AG09309 (cell line): ENCODE data around the gene PNO1.
"Not testable (repeated sequence)": the region's sequence is repeated elsewhere in the genome, so short reads cannot be mapped to it uniquely, and the experiment has no call there.

Source experiments
- DNase-seq: peaks from one replicate; pipeline ENCODE4 v3.0.0-alpha.2; 2010; ENCODE audit warnings: low read depth
- H3K4me3 ChIP-seq: 2 replicates; pipeline ENCODE4 v1.5.1; 2011; ENCODE audit warnings: mild to moderate bottlenecking, low read depth, low read length, moderate library complexity; ENCODE audit not compliant: control insufficient read depth
- TF ChIP-seq, protein P1 (sequence below): IDR thresholded peaks from 2 replicates; pipeline ENCODE4 v1.5.1; 2011; ENCODE audit warnings: mild to moderate bottlenecking, low read depth, low read length, inconsistent platforms; ENCODE audit not compliant: insufficient read depth, control insufficient read depth; ENCODE audit errors: missing control alignments

The PNO1 gene

DNA sequence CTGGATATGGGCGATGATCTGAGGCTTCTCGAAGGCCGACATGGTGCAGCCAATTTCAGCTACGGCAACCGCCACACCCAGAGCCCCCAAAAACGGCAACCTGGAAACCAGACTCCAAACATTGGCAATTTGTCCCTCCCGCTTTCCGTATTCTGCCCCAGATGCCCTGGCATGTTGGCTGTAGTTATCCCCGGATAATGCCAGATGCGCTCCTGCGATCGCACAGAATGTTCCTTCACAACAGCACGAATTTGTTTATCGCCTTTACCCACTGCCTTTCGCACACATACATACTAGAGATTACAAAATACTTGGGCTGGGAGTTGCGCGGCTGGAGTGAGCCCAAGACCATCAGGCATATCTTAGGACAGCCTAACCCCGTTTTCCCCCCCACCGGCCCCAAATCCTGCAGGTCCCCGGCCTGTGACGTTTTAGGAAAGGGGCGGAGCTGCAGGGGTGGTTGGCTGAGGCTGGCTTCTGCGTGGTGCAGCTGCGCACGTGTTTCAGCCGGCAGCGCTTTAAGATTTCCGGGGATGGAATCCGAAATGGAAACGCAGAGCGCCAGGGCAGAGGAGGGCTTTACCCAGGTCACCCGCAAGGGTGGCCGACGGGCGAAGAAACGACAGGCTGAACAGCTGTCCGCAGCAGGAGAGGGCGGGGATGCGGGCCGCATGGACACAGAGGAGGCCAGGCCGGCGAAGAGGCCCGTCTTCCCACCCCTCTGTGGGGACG lies at the start of gene PNO1:
Gene PNO1 (plus strand): TSS at position 487 of the 732 bp plus-strand sequence. CDS start 47 bp downstream, at position 534.
- peak; percentile 81 for DNase-seq
- peak within 1 kb of the TSS; percentile 99 for H3K4me3 ChIP-seq
- TF ChIP-seq, protein P1, sequence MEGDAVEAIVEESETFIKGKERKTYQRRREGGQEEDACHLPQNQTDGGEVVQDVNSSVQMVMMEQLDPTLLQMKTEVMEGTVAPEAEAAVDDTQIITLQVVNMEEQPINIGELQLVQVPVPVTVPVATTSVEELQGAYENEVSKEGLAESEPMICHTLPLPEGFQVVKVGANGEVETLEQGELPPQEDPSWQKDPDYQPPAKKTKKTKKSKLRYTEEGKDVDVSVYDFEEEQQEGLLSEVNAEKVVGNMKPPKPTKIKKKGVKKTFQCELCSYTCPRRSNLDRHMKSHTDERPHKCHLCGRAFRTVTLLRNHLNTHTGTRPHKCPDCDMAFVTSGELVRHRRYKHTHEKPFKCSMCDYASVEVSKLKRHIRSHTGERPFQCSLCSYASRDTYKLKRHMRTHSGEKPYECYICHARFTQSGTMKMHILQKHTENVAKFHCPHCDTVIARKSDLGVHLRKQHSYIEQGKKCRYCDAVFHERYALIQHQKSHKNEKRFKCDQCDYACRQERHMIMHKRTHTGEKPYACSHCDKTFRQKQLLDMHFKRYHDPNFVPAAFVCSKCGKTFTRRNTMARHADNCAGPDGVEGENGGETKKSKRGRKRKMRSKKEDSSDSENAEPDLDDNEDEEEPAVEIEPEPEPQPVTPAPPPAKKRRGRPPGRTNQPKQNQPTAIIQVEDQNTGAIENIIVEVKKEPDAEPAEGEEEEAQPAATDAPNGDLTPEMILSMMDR, result no peak

DNA sequence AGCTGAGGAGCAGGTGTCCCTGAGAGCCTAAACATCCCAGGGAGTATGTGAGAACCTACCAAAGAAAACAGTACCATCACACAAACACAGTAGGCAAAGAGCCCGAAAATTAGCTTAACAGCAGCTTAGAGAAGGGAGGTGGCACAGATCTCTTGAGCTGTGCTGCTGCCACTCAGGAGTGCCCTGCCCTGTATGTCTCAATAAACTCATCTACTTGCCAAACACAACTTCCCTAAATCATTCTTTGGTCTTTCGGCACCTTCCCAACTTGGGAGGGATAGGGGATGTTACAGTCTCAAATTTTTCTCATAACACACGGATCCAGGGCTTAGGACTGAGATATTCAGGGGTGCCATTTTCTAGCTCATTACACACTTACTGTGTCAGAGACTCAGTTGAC lies 49.6 kb upstream of the PNO1 start:
- DNase-seq, result no peak
- H3K4me3 ChIP-seq, result no peak overlapping the region
- TF ChIP-seq, protein P1, result no peak

DNA sequence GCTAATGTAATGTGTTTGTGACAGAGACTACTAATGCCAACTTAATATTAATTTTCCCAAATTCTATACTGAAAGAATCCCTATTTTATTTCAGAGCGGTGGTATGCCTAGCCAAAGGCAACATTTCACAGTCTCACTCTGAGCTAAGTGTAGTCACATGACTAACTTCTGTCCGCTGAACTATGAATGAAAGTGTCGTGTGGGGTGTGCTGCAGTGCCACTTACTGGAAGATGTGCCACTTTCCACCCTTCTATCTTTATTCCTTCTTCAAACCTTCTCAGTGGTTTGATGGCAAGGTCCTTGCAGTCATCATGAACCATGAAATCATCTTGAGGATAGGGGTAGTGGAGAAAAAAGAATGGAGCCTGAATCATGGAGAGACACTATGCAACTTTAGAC lies 47.6 kb upstream of the PNO1 start:
- no peak overlapping the region for H3K4me3 ChIP-seq
- DNase-seq, result no peak
- TF ChIP-seq, protein P1, result no peak

DNA sequence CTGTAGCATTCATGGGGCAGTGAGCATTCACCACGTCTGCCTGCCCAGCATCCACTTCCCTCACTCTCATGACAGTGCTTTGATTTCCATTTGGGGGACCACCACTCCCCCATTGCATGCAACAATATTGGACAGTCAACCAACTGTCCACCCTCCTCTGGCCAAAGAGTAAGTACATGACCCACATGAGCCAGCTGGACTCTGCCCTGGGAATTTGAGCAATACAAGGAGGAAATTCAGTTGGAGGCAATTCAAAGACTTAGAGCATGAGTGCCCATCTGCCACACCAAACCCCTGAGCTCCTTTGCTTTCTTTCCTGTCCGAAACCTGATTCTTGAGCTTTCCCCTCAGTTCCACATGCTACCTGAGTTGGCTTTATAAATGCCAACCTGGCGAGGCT lies 41.7 kb upstream of the PNO1 start:
- no peak for DNase-seq
- H3K4me3 ChIP-seq, result no peak overlapping the region
- TF ChIP-seq, protein P1, result no peak

DNA sequence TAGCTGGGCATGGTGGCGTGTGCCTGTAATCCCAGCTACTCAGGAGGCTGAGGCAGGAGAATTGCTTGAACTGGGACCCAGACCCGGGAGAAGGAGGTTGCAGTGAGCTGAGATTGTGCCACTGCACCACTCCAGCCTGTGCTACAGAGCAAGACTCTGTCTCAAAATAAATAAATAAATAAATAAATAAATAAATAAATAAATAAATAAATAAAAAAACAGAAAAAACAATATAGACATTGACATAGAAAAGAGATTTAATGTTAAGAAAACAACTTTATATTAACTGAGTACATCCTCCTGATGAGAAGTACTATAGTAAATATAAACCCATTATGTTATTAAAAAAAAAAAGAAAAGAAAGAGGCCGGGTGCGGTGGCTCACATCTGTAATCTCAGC lies 39.8 kb upstream of the PNO1 start:
- DNase-seq, H3K4me3 ChIP-seq: not testable (repeated sequence)

DNA sequence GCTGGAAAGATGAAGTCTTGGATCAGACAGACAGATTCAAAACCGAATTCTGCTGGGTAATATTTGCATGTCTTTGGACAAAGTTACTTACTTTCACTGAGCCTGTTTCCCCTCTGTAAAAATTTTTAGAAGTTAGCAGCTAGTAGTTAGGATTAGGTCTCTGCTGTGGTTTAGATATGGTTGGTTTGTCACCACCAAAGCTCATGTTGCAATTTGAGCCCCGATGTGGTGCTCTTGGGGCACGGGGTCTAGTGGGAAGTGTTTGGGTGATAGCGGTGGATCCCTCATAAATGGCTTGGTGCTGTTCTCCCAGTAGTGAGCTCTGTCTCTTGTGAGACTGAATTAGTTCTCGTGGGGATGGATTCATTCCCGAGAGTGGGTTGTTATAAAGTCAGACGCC lies 38.9 kb upstream of the PNO1 start:
- H3K4me3 ChIP-seq, result no peak overlapping the region
- TF ChIP-seq, protein P1, result no peak
- DNase-seq, result no peak

DNA sequence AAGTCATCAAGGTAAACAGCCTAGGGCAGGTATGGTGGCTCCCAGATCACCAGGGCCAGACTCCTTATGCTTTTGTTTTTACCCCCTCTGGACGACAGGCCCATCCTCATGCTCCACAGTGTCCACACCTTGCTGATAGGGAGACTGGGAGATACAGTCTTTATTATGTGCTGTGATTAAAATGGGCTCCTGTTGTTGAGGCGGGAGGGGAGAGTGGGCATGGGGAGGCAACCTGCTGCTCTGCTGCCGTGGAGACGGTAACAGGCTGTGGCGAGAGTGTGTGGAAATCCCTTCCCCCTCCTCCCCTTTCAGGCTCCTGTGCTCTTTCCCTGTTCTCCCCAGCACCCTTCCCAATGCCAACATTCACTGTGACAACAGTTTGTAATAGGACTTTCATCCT lies 38.2 kb upstream of the PNO1 start:
- H3K4me3 ChIP-seq, result no peak overlapping the region
- DNase-seq, result no peak
- TF ChIP-seq, protein P1, result no peak
